GM21717 (cell line): ENCODE results near the gene ZNF641.
"Not testable (repeated sequence)": the region's sequence is repeated elsewhere in the genome, so short reads cannot be mapped to it uniquely, and the experiment has no call there.

Source experiments
- ATAC-seq: cut with Tn5 transposase; IDR thresholded peaks from one replicate; pipeline ENCODE4 v1.9.1; 2021; ENCODE audit warnings: mild to moderate bottlenecking, moderate library complexity; ENCODE audit not compliant: unreplicated experiment

ZNF641 gene

DNA sequence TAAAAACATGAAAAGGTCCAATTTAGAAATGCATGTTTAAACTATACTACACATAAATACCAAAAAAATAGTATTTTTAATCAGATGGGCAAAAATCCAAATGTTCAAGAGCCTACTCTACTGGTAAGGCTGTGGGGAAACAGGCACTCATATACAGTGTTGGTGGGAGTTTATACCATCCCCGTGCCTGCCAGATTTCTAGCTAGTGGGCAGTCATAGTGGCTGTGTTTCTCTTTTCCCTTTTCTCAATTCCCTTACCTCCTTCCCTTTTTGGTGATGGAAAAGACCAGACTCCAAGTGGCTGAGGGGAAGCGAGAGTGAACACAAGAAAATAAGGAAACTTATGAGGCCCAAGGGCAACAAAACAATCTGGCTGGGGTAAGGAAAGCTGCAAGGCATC lies 14.7 kb downstream of the ZNF641 start:
- ATAC-seq = no peak

GRCh38 chr12:48334808-48335207 lies 15.9 kb downstream of the ZNF641 start:
- ATAC-seq = no peak

- ATAC-seq = not testable (repeated sequence)
These were observed 17.0 kb downstream of the ZNF641 start for GRCh38 chr12:48333680-48334079.

DNA sequence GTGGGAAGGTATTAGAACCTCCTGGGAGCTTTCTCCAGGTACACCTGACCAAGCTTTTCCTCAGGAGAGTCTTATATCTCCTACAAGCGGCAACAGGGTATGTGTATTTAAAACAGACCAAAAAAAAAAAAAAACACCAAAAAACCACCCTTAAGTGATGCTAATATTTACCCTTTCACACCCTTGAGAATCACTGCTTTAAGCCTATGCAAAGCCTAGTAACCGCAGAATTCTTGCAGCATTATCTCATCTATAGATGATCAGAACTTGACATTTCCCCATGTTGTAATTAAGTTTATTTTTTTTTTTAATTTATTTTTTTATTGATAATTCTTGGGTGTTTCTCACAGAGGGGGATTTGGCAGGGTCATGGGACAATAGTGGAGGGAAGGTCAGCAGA lies 19.3 kb downstream of the ZNF641 start:
- no peak for ATAC-seq

GRCh38 chr12:48329199-48329939 lies 21.4 kb downstream of the ZNF641 start:
- ATAC-seq = no peak

DNA sequence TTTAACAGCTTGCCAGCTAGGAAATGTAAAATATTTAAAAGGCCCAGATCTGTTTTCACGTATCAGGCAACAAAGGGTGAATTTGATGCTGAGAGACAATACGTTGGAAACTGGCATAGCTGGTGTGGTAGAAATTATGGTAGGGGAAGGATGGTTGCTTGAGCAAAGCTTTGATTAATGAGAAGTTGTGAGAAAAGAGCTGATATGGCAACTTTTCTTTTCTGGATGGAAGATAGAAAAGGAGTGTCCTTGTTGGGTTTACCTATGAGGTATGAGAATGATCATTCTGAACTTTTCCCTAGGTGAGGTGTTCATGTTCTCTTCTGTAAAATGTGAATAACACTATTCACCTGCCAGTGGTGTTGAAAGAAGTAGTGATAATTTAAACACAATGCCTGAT lies 34.2 kb downstream of the ZNF641 start:
- ATAC-seq = no peak

- ATAC-seq = no peak
These were observed 39.4 kb downstream of the ZNF641 start for GRCh38 chr12:48311313-48311712.

- no peak for ATAC-seq
These were observed 43.5 kb downstream of the ZNF641 start for GRCh38 chr12:48307269-48307668.

DNA sequence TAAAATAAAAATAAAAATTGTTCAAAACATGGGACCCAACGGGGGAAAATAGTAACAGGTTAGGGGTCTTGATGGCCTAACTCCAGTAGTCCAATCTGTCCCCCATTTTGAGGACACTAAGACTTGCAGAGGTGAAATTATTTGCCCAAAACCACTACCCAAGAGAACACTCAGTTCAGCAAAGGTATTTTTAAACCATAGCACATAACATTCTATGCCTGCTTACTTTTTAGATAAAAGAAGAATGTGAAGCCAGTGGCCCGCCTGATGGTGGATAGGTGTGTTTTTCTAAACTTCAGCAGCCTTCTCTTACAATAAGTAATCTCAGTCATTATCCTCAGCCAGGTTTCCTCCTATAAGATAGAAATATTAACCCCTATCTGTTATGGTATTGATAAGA lies 45.5 kb downstream of the ZNF641 start:
- no peak for ATAC-seq

- ATAC-seq = no peak
These were observed 48.4 kb downstream of the ZNF641 start for GRCh38 chr12:48302161-48302911.

DNA sequence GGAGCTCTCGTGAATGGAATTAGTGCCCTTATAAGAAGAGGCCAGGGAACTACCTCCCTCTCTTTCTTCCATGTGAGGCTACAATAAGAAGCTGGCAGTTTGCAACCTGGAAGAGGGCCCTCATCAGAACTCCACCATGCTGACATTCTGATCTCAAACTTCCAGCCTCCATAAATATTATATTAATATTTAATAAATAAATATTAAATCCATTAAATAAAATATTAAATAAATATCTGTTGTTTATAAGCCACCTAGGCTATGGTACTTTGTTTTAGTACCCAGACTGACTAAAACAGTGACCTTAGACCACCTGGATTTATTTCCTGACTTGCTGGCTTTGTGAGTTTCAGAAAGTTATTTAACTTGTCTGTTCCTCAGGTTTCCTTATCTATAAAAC lies 49.9 kb downstream of the ZNF641 start:
- ATAC-seq = no peak

- no peak for ATAC-seq
These were observed 54.0 kb downstream of the ZNF641 start for GRCh38 chr12:48296586-48297282.

- ATAC-seq = no peak
These were observed 58.7 kb downstream of the ZNF641 start for GRCh38 chr12:48292040-48292439.

DNA sequence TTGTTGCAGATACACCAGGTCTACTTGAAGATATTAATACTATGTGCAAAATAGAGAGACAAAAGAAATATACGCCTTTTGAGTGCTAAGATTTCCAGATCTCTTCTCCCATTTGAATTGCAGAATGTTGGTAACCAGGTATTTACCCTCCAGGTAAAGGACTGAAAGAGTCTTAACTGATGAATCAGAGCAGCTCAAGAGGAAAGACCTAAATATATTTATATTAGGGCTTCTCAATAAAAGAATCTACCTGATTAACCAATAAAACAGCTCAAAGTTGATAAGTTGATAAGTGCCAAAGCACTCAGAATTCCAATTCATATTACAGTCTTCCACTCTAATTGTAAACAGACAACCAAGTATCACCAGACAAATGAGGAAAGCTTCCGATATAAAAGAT lies 59.2 kb downstream of the ZNF641 start:
- ATAC-seq = no peak

- ATAC-seq = no peak
These were observed 62.1 kb downstream of the ZNF641 start for GRCh38 chr12:48288387-48289268.
